H1 (cell line): ENCODE measurements around the gene KLK8. TPM values are rescaled to one million over a fixed set of nuclear protein-coding genes. Genes with fewer than 3 reads are reported as not detected.

Experiments used
- CBX5 ChIP-seq: fragments of 300-800, 300-1000 bp; sonication (generic); IDR thresholded peaks from 2 replicates; pipeline ENCODE4 v1.7.1; 2016; ENCODE audit warnings: antibody characterized with exemption, low read length, low read depth
- CEBPB ChIP-seq: IDR thresholded peaks from 2 replicates; pipeline ENCODE4 v1.6.1; 2012; ENCODE audit warnings: low read depth, low read length
- EGR1 ChIP-seq: IDR thresholded peaks from 2 replicates; pipeline ENCODE4 v1.6.1; 2011; ENCODE audit warnings: low read depth, low read length, borderline replicate concordance
- GABPA ChIP-seq: IDR thresholded peaks from 2 replicates; pipeline ENCODE4 v1.6.1; 2011; ENCODE audit warnings: mild to moderate bottlenecking, low read length, moderate library complexity, borderline replicate concordance; ENCODE audit not compliant: insufficient read depth
- POLR2AphosphoS5 ChIP-seq: IDR thresholded peaks from 2 replicates; pipeline ENCODE4 v1.6.1; 2011; ENCODE audit warnings: low read depth, low read length
- RXRA ChIP-seq: IDR thresholded peaks from 2 replicates; pipeline ENCODE4 v1.6.1; 2011; ENCODE audit warnings: low read depth, mild to moderate bottlenecking, low read length, moderate library complexity; ENCODE audit not compliant: insufficient read depth
- SIRT6 ChIP-seq: IDR thresholded peaks from one replicate; pipeline ENCODE4 v1.7.1; 2012; ENCODE audit warnings: low read length, inconsistent platforms
- SP1 ChIP-seq: IDR thresholded peaks from 2 replicates; pipeline ENCODE4 v1.6.1; 2011; ENCODE audit warnings: low read depth, low read length
- polyA plus RNA-seq, 7 experiments: library from polyadenylated mRNA; depleted of rRNA in 3 of 7; stranded (reverse) in 5 of 7; unstranded in 2 of 7; fragments of >200 nt in 5 of 7; fragments of 200-250 nt in 2 of 7; gene quantifications; 1 replicate in 5 of 7; 2 replicates in 1 of 7; 4 replicates in 1 of 7; pipeline versions ENCODE4 v1.2.1 to v1.2.3, GENCODE V29; 2011 to 2013; ENCODE audit warnings: missing spikeins in 2 of 7, mixed read lengths in 2 of 7
- total RNA-seq: library from RNA; stranded (reverse); fragmentation: NEBNext Ultra II Directional; extraction: Animal tissue kit (Norgen Biotek cat#: 25700); gene quantifications from 2 replicates; pipeline ENCODE4 v1.2.1, GENCODE V29; 2021
- TF ChIP-seq, protein P1 (sequence below): fragments of 300-600 bp; sonication (generic); IDR thresholded peaks from 2 replicates; pipeline ENCODE4 v1.7.1; 2012; ENCODE audit warnings: low read length, moderate library complexity, mild to moderate bottlenecking, inconsistent platforms; ENCODE audit not compliant: insufficient replicate concordance
- TF ChIP-seq, protein P2 (sequence below): IDR thresholded peaks from 2 replicates; pipeline ENCODE4 v1.6.1; 2011; ENCODE audit warnings: low read depth, mild to moderate bottlenecking, low read length; ENCODE audit not compliant: insufficient read depth

Gene KLK8
- total and polyA plus RNA-seq, 2 of the 8 experiments (the other 6 are each of a cell fraction or from before 2014, with no cell fraction given) = 2.9 to 3.6 TPM

DNA sequence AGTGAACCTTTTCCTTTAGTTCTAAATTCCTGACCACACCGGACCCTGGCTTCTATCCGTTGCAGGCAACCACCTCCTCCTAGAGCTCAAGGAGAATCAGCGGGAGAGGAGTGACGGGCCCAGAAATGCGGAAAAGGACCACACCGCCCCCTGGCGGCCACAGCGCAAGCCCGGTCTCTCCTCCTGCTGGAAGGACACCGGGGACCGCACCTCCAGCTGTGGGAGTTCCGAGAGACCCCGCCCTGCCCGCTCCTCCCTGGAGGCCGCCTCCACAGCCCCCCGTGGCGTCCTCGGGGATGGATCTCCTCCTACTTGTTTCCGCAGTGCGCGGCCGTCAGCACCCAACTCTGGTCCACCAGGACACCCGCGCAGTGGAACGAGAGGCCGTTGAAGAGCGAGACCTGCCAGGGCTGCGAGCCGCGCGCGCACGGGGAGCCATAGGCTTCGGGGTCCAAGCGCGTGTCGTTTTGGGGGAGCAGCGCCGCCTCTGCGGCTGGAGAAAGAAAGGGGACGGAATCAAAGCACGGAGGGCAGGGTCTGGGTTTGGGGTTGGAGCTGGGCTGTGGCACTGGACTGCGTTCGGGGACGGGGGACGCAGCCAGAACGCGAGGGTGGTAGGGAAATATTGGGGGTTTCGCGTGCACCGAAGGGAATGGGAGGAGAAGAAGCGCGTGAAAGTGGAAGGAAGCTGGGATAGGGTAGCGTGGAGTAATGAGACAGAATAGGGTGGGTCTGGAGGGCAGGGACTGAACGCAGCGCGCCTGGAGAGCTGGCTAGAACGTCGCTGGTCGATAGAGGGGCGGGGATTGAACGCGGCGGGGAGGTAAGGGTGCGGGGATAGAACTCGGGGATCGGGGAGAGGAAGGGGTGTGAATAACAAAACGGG lies 15.6 kb upstream of the KLK8 start (continued):
- TF ChIP-seq GABPA (no peak; the same call in 1 of the 2 replicates), CBX5 (no peak), SP1 (peak; percentile 93), EGR1 (no peak; the same call in 1 of the 2 replicates), POLR2AphosphoS5 (no peak), SIRT6 (no peak), CEBPB (no peak), RXRA (0 out of 2 replicates have a peak, but pooled peaks have one; percentile 17)
- TF ChIP-seq, protein P1, sequence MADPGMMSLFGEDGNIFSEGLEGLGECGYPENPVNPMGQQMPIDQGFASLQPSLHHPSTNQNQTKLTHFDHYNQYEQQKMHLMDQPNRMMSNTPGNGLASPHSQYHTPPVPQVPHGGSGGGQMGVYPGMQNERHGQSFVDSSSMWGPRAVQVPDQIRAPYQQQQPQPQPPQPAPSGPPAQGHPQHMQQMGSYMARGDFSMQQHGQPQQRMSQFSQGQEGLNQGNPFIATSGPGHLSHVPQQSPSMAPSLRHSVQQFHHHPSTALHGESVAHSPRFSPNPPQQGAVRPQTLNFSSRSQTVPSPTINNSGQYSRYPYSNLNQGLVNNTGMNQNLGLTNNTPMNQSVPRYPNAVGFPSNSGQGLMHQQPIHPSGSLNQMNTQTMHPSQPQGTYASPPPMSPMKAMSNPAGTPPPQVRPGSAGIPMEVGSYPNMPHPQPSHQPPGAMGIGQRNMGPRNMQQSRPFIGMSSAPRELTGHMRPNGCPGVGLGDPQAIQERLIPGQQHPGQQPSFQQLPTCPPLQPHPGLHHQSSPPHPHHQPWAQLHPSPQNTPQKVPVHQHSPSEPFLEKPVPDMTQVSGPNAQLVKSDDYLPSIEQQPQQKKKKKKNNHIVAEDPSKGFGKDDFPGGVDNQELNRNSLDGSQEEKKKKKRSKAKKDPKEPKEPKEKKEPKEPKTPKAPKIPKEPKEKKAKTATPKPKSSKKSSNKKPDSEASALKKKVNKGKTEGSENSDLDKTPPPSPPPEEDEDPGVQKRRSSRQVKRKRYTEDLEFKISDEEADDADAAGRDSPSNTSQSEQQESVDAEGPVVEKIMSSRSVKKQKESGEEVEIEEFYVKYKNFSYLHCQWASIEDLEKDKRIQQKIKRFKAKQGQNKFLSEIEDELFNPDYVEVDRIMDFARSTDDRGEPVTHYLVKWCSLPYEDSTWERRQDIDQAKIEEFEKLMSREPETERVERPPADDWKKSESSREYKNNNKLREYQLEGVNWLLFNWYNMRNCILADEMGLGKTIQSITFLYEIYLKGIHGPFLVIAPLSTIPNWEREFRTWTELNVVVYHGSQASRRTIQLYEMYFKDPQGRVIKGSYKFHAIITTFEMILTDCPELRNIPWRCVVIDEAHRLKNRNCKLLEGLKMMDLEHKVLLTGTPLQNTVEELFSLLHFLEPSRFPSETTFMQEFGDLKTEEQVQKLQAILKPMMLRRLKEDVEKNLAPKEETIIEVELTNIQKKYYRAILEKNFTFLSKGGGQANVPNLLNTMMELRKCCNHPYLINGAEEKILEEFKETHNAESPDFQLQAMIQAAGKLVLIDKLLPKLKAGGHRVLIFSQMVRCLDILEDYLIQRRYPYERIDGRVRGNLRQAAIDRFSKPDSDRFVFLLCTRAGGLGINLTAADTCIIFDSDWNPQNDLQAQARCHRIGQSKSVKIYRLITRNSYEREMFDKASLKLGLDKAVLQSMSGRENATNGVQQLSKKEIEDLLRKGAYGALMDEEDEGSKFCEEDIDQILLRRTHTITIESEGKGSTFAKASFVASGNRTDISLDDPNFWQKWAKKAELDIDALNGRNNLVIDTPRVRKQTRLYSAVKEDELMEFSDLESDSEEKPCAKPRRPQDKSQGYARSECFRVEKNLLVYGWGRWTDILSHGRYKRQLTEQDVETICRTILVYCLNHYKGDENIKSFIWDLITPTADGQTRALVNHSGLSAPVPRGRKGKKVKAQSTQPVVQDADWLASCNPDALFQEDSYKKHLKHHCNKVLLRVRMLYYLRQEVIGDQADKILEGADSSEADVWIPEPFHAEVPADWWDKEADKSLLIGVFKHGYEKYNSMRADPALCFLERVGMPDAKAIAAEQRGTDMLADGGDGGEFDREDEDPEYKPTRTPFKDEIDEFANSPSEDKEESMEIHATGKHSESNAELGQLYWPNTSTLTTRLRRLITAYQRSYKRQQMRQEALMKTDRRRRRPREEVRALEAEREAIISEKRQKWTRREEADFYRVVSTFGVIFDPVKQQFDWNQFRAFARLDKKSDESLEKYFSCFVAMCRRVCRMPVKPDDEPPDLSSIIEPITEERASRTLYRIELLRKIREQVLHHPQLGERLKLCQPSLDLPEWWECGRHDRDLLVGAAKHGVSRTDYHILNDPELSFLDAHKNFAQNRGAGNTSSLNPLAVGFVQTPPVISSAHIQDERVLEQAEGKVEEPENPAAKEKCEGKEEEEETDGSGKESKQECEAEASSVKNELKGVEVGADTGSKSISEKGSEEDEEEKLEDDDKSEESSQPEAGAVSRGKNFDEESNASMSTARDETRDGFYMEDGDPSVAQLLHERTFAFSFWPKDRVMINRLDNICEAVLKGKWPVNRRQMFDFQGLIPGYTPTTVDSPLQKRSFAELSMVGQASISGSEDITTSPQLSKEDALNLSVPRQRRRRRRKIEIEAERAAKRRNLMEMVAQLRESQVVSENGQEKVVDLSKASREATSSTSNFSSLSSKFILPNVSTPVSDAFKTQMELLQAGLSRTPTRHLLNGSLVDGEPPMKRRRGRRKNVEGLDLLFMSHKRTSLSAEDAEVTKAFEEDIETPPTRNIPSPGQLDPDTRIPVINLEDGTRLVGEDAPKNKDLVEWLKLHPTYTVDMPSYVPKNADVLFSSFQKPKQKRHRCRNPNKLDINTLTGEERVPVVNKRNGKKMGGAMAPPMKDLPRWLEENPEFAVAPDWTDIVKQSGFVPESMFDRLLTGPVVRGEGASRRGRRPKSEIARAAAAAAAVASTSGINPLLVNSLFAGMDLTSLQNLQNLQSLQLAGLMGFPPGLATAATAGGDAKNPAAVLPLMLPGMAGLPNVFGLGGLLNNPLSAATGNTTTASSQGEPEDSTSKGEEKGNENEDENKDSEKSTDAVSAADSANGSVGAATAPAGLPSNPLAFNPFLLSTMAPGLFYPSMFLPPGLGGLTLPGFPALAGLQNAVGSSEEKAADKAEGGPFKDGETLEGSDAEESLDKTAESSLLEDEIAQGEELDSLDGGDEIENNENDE = no peak
- TF ChIP-seq, protein P2, sequence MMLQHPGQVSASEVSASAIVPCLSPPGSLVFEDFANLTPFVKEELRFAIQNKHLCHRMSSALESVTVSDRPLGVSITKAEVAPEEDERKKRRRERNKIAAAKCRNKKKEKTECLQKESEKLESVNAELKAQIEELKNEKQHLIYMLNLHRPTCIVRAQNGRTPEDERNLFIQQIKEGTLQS = no peak
